Measurements from ENCODE around the gene ATXN7. TPM values are rescaled to one million over a fixed set of nuclear protein-coding genes. Genes with fewer than 3 reads are reported as not detected.

ATXN7 gene
- polyA plus RNA-seq, 1 donor from 2014 or later: 6.7 TPM

GRCh38 chr3:63922491-63923199, 59.0 kb downstream of the ATXN7 start:
- Histone ChIP-seq H3K79me2 (replicated peaks; ENCODE audit: insufficient read depth, low read length) (no peaks in the 10 kb centered on the region), H3K4me2 (ENCODE audit: low read length) (no peak overlapping the region), H3K9me2 (ENCODE audit: insufficient read depth, low read length) (no peaks in the 10 kb centered on the region), H3K4me3 (ENCODE audit: low read length) (no peak overlapping the region), H2AFZ (ENCODE audit: low read depth, low read length) (no peak overlapping the region), H3K27ac (ENCODE audit: low read length) (no peak overlapping the region), H3K9me3 (ENCODE audit: low read length) (no peaks in the 10 kb centered on the region), H3K36me3 (ENCODE audit: insufficient read depth, low read length) (no peaks in the 10 kb centered on the region), H3K9ac (ENCODE audit: low read length) (no peak overlapping the region), H4K20me1 (ENCODE audit: insufficient read depth) (no peaks in the 10 kb centered on the region), H3F3A (ENCODE audit: insufficient read depth, low read length, poor library complexity, severe bottlenecking) (no peaks in the 10 kb centered on the region), H3K27me3 (ENCODE audit: insufficient read depth, low read depth, low read length) (no peaks in the 10 kb centered on the region)
- TF ChIP-seq EZH2 (IDR thresholded peaks at IDR 0.05; ENCODE audit: borderline replicate concordance, insufficient read depth, low read length, poor library complexity, severe bottlenecking) (no peak), REST (IDR thresholded peaks at IDR 0.05; ENCODE audit: borderline replicate concordance) (no peak), CTCF (IDR thresholded peaks at IDR 0.05; ENCODE audit: poor library complexity, severe bottlenecking) (no peak), TAF1 (IDR thresholded peaks at IDR 0.05; ENCODE audit: low read depth) (no peak), EP300 (conservative IDR thresholded peaks at IDR 0.05; ENCODE audit: poor library complexity, severe bottlenecking) (no peak), RAD21 (conservative IDR thresholded peaks at IDR 0.05) (no peak), SMC3 (conservative IDR thresholded peaks at IDR 0.05; ENCODE audit: poor library complexity) (no peak), MXI1 (conservative IDR thresholded peaks at IDR 0.05; ENCODE audit: poor library complexity, severe bottlenecking) (no peak), POLR2AphosphoS5 (IDR thresholded peaks at IDR 0.05) (no peak)

- H3F3A ChIP-seq (ENCODE audit: insufficient read depth, low read length, poor library complexity, severe bottlenecking): no peaks in the 10 kb centered on the region
- H3K79me2 ChIP-seq (replicated peaks; ENCODE audit: insufficient read depth, low read length): no peaks in the 10 kb centered on the region
- no peak overlapping the region for H3K27ac ChIP-seq (ENCODE audit: low read length)
- H3K36me3 ChIP-seq (ENCODE audit: insufficient read depth, low read length): no peaks in the 10 kb centered on the region
- no peak overlapping the region for H3K4me3 ChIP-seq (ENCODE audit: low read length)
- H3K9me3 ChIP-seq (ENCODE audit: low read length): no peaks in the 10 kb centered on the region
- H2AFZ ChIP-seq (ENCODE audit: low read depth, low read length): no peak overlapping the region
- H4K20me1 ChIP-seq (ENCODE audit: insufficient read depth): no peaks in the 10 kb centered on the region
- H3K9me2 ChIP-seq (ENCODE audit: insufficient read depth, low read length): no peaks in the 10 kb centered on the region
- H3K4me2 ChIP-seq (ENCODE audit: low read length): no peak overlapping the region
- TF ChIP-seq RAD21 (conservative IDR thresholded peaks at IDR 0.05) (no peak), CTCF (IDR thresholded peaks at IDR 0.05; ENCODE audit: poor library complexity, severe bottlenecking) (no peak), TAF1 (IDR thresholded peaks at IDR 0.05; ENCODE audit: low read depth) (no peak), SMC3 (conservative IDR thresholded peaks at IDR 0.05; ENCODE audit: poor library complexity) (no peak), REST (IDR thresholded peaks at IDR 0.05; ENCODE audit: borderline replicate concordance) (no peak), MXI1 (conservative IDR thresholded peaks at IDR 0.05; ENCODE audit: poor library complexity, severe bottlenecking) (no peak), EZH2 (IDR thresholded peaks at IDR 0.05; ENCODE audit: borderline replicate concordance, insufficient read depth, low read length, poor library complexity, severe bottlenecking) (no peak), EP300 (conservative IDR thresholded peaks at IDR 0.05; ENCODE audit: poor library complexity, severe bottlenecking) (no peak), POLR2AphosphoS5 (IDR thresholded peaks at IDR 0.05) (no peak)
- no peak overlapping the region for H3K9ac ChIP-seq (ENCODE audit: low read length)
- no peaks in the 10 kb centered on the region for H3K27me3 ChIP-seq (ENCODE audit: insufficient read depth, low read depth, low read length)
Observed at GRCh38 chr3:63926309-63926708, 62.6 kb downstream of the ATXN7 start.
